ENCODE data around the gene CNGA3. TPM values are rescaled to one million over a fixed set of nuclear protein-coding genes. Genes with fewer than 3 reads are reported as not detected.

The CNGA3 gene
- total and polyA plus RNA-seq, 2 of the 8 experiments (the other 6 are each of a cell fraction or from before 2014, with no cell fraction given): 0.02 TPM; not detected in 1

DNA sequence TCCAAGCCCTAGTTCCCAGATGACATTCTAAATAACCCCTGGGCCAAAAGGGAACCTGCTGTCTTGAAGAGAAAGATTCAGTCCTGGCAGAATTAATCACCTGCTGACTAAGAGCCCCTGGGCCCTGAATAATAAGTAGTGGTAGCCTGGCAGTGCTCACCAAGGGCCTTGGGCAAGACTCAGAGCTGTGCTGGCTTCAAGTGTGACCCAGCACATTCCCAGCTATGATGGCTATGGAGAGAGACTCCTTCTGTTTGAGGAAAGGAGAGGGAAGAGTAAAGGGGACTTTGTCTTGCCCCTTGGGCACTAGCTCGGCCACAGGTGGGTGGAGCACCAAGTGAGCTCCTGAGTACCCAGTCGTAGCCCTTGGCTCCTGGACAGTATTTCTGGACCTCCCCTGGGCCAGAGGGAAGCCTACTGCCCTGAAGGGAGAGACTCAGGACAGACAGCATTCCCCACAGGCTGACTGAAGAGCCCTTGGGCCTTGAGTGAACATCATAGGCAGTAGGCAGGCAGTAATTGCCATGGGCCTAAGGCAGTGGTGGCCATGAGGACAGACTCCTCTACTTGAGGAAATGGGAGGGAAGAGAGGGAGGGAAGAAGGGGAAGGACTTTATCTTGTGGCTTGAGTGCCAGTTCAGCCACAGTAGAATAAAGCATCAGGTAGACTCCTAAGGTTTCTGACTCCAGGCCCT, 58.4 kb downstream of the CNGA3 start (continued):
- TF ChIP-seq, protein P1, sequence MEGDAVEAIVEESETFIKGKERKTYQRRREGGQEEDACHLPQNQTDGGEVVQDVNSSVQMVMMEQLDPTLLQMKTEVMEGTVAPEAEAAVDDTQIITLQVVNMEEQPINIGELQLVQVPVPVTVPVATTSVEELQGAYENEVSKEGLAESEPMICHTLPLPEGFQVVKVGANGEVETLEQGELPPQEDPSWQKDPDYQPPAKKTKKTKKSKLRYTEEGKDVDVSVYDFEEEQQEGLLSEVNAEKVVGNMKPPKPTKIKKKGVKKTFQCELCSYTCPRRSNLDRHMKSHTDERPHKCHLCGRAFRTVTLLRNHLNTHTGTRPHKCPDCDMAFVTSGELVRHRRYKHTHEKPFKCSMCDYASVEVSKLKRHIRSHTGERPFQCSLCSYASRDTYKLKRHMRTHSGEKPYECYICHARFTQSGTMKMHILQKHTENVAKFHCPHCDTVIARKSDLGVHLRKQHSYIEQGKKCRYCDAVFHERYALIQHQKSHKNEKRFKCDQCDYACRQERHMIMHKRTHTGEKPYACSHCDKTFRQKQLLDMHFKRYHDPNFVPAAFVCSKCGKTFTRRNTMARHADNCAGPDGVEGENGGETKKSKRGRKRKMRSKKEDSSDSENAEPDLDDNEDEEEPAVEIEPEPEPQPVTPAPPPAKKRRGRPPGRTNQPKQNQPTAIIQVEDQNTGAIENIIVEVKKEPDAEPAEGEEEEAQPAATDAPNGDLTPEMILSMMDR (IDR thresholded peaks at IDR 0.05; ENCODE audit: control extremely low read depth in 1 of 3, insufficient read depth in 1 of 3, low read depth in 1 of 3, low read length in 3 of 3): no peak
- TF ChIP-seq SIRT6 (IDR thresholded peaks at IDR 0.05; ENCODE audit: low read length): no peak
- TF ChIP-seq ZNF274 (IDR thresholded peaks at IDR 0.05; ENCODE audit: borderline replicate concordance, extremely low read depth, low read length): no peak
- no peak for TF ChIP-seq BRCA1 (IDR thresholded peaks at IDR 0.05; ENCODE audit: low read depth, low read length)
- TF ChIP-seq ASH2L (IDR thresholded peaks at IDR 0.05; ENCODE audit: low read length): no peak
- no peak for TF ChIP-seq KDM1A (IDR thresholded peaks at IDR 0.05; ENCODE audit: borderline replicate concordance, low read length)
- no peak for TF ChIP-seq FOSL1 (IDR thresholded peaks at IDR 0.05; ENCODE audit: insufficient read depth, low read depth, low read length)
